GF-D8 (cell line): Measurements from ENCODE around the gene DNAJC15.

Experiments used
- DNase-seq: peaks from one replicate; lab custom pipeline; 2025; lab: John Stamatoyannopoulos, UW

Gene DNAJC15

GRCh38 chr13:43157796-43158195, 134.4 kb downstream of the DNAJC15 start:
- DNase-seq, result no peak

- DNase-seq, result no peak
These were observed 135.1 kb downstream of the DNAJC15 start for GRCh38 chr13:43158516-43158915.

GRCh38 chr13:43159026-43159461, 135.7 kb downstream of the DNAJC15 start:
- DNase-seq, result no peak
